IPS-NIHi7 (cell line): ENCODE data around the gene FER.
A peak's percentile ranks its signal among the peaks of the same experiment; 100 is the strongest.
"Not testable (repeated sequence)": the region's sequence is repeated elsewhere in the genome, so short reads cannot be mapped to it uniquely, and the experiment has no call there.

Experiments
- DNase-seq: peaks from one replicate; pipeline ENCODE4 v3.0.0; 2012; ENCODE audit warnings: mixed read lengths; ENCODE audit errors: extremely low spot score

The FER gene

GRCh38 chr5:108797986-108798385 lies 50.3 kb downstream of the FER start:
- DNase-seq = no peak

GRCh38 chr5:108798513-108799265 lies 51.0 kb downstream of the FER start:
- no peak for DNase-seq

- DNase-seq = no peak
Observed at GRCh38 chr5:108801301-108801700, 53.6 kb downstream of the FER start.

GRCh38 chr5:108801776-108802175 lies 54.1 kb downstream of the FER start:
- no peak for DNase-seq

GRCh38 chr5:108810717-108811116 lies 63.0 kb downstream of the FER start:
- no peak for DNase-seq

- DNase-seq = no peak
Observed at GRCh38 chr5:108813673-108814072, 66.0 kb downstream of the FER start.

- DNase-seq = no peak
Observed at GRCh38 chr5:108814551-108814950, 66.9 kb downstream of the FER start.

GRCh38 chr5:108818613-108819272 lies 71.0 kb downstream of the FER start:
- no peak for DNase-seq

- no peak for DNase-seq
Observed at GRCh38 chr5:108820983-108821382, 73.3 kb downstream of the FER start.

GRCh38 chr5:108822211-108822947 lies 74.7 kb downstream of the FER start:
- no peak for DNase-seq

GRCh38 chr5:108827131-108827530 lies 79.4 kb downstream of the FER start:
- peak; percentile 9 for DNase-seq

GRCh38 chr5:108830705-108831276 lies 83.1 kb downstream of the FER start:
- peak; percentile 8 for DNase-seq

GRCh38 chr5:108836492-108836891 lies 88.8 kb downstream of the FER start:
- DNase-seq = no peak

- DNase-seq = not testable (repeated sequence)
Observed at GRCh38 chr5:108842260-108842941, 94.7 kb downstream of the FER start.

GRCh38 chr5:108851129-108851528 lies 103.4 kb downstream of the FER start:
- not testable (repeated sequence) for DNase-seq

- no peak for DNase-seq
Observed at GRCh38 chr5:108857905-108858304, 110.2 kb downstream of the FER start.

GRCh38 chr5:108858959-108859358 lies 111.3 kb downstream of the FER start:
- DNase-seq = no peak

GRCh38 chr5:108862211-108862610 lies 114.5 kb downstream of the FER start:
- no peak for DNase-seq

- not testable (repeated sequence) for DNase-seq
Observed at GRCh38 chr5:108866097-108866496, 118.4 kb downstream of the FER start.

GRCh38 chr5:108867656-108868055 lies 120.0 kb downstream of the FER start:
- DNase-seq = no peak

GRCh38 chr5:108869066-108869465 lies 121.4 kb downstream of the FER start:
- no peak for DNase-seq

GRCh38 chr5:108876451-108876850 lies 128.8 kb downstream of the FER start:
- DNase-seq = no peak
